Gastrocnemius medialis (tissue), 4 donors: ENCODE data around the gene SLC7A4. TPM values are rescaled to one million over a fixed set of nuclear protein-coding genes. Genes with fewer than 3 reads are reported as not detected.

Experiments
- ATAC-seq, 2 donors: fragments of 150-250 bp; one replicate each; pipeline ENCODE4 v1.9.1; 2016
- DNase-seq, 2 donors: peaks; one replicate each; pipeline ENCODE4 v3.0.0-alpha.2; 2019
- H3K27ac ChIP-seq, 4 donors: fragments of 200-600 bp; sonication (generic); 1 replicate in 1 of 4; 2 replicates in 3 of 4; pipeline ENCODE4 v1.5.1; 2016 to 2018; ENCODE audit warnings: mild to moderate bottlenecking in 2 of 4, moderate library complexity in 1 of 4
- H3K27me3 ChIP-seq, 3 donors: fragments of 200-600 bp; sonication (generic) in 2 of 3; 1 replicate in 1 of 3; 2 replicates in 2 of 3; pipeline versions ENCODE4 v1.5.1 to v1.6.0; 2016 to 2019; ENCODE audit warnings: mild to moderate bottlenecking in 1 of 3, moderate library complexity in 1 of 3
- H3K36me3 ChIP-seq, 2 donors: fragments of 200-600 bp; sonication (generic) in 1 of 2; one replicate each; pipeline ENCODE4 v1.5.1; 2017 to 2018
- H3K4me1 ChIP-seq, 2 donors: fragments of 200-600 bp; sonication (generic) in 1 of 2; one replicate each; pipeline ENCODE4 v1.5.1; 2016 to 2017; ENCODE audit warnings: mild to moderate bottlenecking in 2 of 2
- H3K4me3 ChIP-seq, 4 donors: fragments of 200-600 bp; sonication (generic) in 3 of 4; 1 replicate in 1 of 4; 2 replicates in 3 of 4; pipeline ENCODE4 v1.5.1; 2016 to 2019; ENCODE audit warnings: mild to moderate bottlenecking in 2 of 4
- H3K9me3 ChIP-seq, 3 donors: fragments of 200-600 bp; sonication (generic) in 2 of 3; 1 replicate in 1 of 3; 2 replicates in 2 of 3; pipeline ENCODE4 v1.5.1; 2016 to 2019
- CTCF ChIP-seq, 5 experiments: fragments of 450-650 bp in 3 of 5; fragments of 200-600 bp in 2 of 5; sonication (generic) in 2 of 5; IDR thresholded peaks in 4 of 5; conservative IDR thresholded peaks in 1 of 5; 1 replicate in 4 of 5; 2 replicates in 1 of 5; pipeline ENCODE4 v1.5.1; 2016 to 2019; ENCODE audit warnings: antibody characterized with exemption in 5 of 5, mild to moderate bottlenecking in 3 of 5, moderate library complexity in 3 of 5
- POLR2A ChIP-seq, 2 donors: fragments of 450-650 bp; IDR thresholded peaks; one replicate each; pipeline ENCODE4 v1.6.1; 2017; ENCODE audit warnings: antibody characterized with exemption in 2 of 2, mild to moderate bottlenecking in 2 of 2, moderate library complexity in 2 of 2
- in situ Hi-C, 4 donors: fragments of 200-750 bp; cut with MboI; loops; one replicate each; pipeline versions ENCODE4 v1.15.0 to v1.8.0; 2017; ENCODE audit warnings: low sequenced_read_pairs in 4 of 4
- intact Hi-C: fragments of 100-400 bp; cut with DNase I; formaldehyde crosslinking; loops from one replicate; pipeline ENCODE4 v1.15.1; 2023; ENCODE audit warnings: low total_unique reads
- total RNA-seq, 4 donors: library from RNA; depleted of rRNA; stranded (reverse); fragments of >200 nt; gene quantifications; one replicate each; pipeline versions ENCODE4 v1.1.0 to v1.2.3, GENCODE V29; 2016

The SLC7A4 gene
- total RNA-seq, 4 donors from 2014 or later: not detected

- intact Hi-C loops: no loop called here
These were observed 45.6 kb upstream of the SLC7A4 start for GRCh38 chr22:21077884-21078508.

GRCh38 chr22:21076912-21077625, 44.7 kb upstream of the SLC7A4 start:
- Histone ChIP-seq H3K36me3 (no peaks in the 10 kb centered on the region), H3K27me3 (no peaks in the 10 kb centered on the region), H3K4me1 (no peaks in the 10 kb centered on the region), H3K9me3 (no peaks in the 10 kb centered on the region), H3K27ac (no peak overlapping the region), H3K4me3 (no peak overlapping the region)
- TF ChIP-seq CTCF (IDR thresholded peaks at IDR 0.05 in 4 of 5, conservative IDR thresholded peaks at IDR 0.05 in 1 of 5) (no peak), POLR2A (IDR thresholded peaks at IDR 0.05) (no peak)
- ATAC-seq (no peak), DNase-seq (no peak)
- intact Hi-C loops (no loop called here), in situ Hi-C loops (no loop called here)

More at GRCh38 chr22:21077884-21078508, 45.6 kb upstream of the SLC7A4 start:
- H3K9me3 ChIP-seq: no peaks in the 10 kb centered on the region
- no peak for TF ChIP-seq CTCF (IDR thresholded peaks at IDR 0.05 in 4 of 5, conservative IDR thresholded peaks at IDR 0.05 in 1 of 5)
- TF ChIP-seq POLR2A (IDR thresholded peaks at IDR 0.05): no peak
- H3K27ac ChIP-seq: no peak overlapping the region
- in situ Hi-C loops: no loop called here
- no peak overlapping the region for H3K4me3 ChIP-seq
- ATAC-seq (no peak), DNase-seq (no peak)
- no peaks in the 10 kb centered on the region for H3K36me3 ChIP-seq
- H3K4me1 ChIP-seq: no peaks in the 10 kb centered on the region
- no peaks in the 10 kb centered on the region for H3K27me3 ChIP-seq

- no peaks in the 10 kb centered on the region for H3K9me3 ChIP-seq
- in situ Hi-C loops (no loop called here), intact Hi-C loops (no loop called here)
- H3K27ac ChIP-seq: no peak overlapping the region
- no peaks in the 10 kb centered on the region for H3K4me1 ChIP-seq
- ATAC-seq (no peak), DNase-seq (no peak)
- no peaks in the 10 kb centered on the region for H3K27me3 ChIP-seq
- TF ChIP-seq POLR2A (IDR thresholded peaks at IDR 0.05) (no peak), CTCF (IDR thresholded peaks at IDR 0.05 in 4 of 5, conservative IDR thresholded peaks at IDR 0.05 in 1 of 5) (no peak)
- H3K36me3 ChIP-seq: no peaks in the 10 kb centered on the region
- no peak overlapping the region for H3K4me3 ChIP-seq
These were observed 43.3 kb upstream of the SLC7A4 start for GRCh38 chr22:21075516-21076138.

- intact Hi-C loops: loop anchor here (5.0 kb wide), 1 partner anchor 42 kb away; the partner anchor contains the start of gene SLC7A4
- H3K27ac ChIP-seq: no peak overlapping the region
- H3K27me3 ChIP-seq: no peaks in the 10 kb centered on the region
- no peak for ATAC-seq
- H3K4me3 ChIP-seq: no peak overlapping the region
- no peak for DNase-seq
- in situ Hi-C loops: no loop called here
- TF ChIP-seq CTCF (IDR thresholded peaks at IDR 0.05 in 4 of 5, conservative IDR thresholded peaks at IDR 0.05 in 1 of 5): no peak
- TF ChIP-seq POLR2A (IDR thresholded peaks at IDR 0.05): no peak
- H3K9me3 ChIP-seq: no peaks in the 10 kb centered on the region
- H3K4me1 ChIP-seq: no peaks in the 10 kb centered on the region
- no peaks in the 10 kb centered on the region for H3K36me3 ChIP-seq
These were observed 41.8 kb upstream of the SLC7A4 start for GRCh38 chr22:21074102-21074715.
